Measurements from ENCODE around the gene MCFD2.

MCFD2 gene

DNA sequence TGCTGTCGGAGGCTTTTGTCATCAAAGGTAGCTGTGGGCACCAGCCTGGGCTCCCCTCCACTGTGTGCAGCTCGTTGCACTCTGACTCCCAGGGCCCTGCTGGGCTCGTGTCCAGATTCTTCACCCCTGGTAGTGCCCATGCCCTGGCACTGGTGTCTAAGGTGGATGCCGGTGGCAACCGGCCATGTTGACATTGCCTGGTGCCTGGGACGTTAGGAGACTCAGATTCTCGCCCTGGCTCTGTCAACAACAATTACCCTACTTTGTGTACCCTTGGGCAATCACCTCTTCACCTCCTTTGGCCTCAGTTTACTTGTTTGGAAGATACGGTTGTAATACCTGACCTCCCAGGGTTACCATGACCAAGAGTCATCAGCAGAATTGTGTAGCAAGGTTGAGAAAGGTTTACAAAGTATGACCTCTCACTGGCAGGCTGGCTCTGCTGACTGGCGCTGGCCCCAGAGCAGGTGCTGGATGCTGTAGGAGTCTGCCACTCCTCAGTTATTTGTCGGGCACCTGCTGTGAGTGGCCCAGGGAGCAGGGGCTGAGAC is 41.5 kb upstream of the MCFD2 start:
- TF ChIP-seq GABPA (IDR thresholded peaks at IDR 0.05; ENCODE audit: low read depth), result no peak
- TF ChIP-seq, protein P1, sequence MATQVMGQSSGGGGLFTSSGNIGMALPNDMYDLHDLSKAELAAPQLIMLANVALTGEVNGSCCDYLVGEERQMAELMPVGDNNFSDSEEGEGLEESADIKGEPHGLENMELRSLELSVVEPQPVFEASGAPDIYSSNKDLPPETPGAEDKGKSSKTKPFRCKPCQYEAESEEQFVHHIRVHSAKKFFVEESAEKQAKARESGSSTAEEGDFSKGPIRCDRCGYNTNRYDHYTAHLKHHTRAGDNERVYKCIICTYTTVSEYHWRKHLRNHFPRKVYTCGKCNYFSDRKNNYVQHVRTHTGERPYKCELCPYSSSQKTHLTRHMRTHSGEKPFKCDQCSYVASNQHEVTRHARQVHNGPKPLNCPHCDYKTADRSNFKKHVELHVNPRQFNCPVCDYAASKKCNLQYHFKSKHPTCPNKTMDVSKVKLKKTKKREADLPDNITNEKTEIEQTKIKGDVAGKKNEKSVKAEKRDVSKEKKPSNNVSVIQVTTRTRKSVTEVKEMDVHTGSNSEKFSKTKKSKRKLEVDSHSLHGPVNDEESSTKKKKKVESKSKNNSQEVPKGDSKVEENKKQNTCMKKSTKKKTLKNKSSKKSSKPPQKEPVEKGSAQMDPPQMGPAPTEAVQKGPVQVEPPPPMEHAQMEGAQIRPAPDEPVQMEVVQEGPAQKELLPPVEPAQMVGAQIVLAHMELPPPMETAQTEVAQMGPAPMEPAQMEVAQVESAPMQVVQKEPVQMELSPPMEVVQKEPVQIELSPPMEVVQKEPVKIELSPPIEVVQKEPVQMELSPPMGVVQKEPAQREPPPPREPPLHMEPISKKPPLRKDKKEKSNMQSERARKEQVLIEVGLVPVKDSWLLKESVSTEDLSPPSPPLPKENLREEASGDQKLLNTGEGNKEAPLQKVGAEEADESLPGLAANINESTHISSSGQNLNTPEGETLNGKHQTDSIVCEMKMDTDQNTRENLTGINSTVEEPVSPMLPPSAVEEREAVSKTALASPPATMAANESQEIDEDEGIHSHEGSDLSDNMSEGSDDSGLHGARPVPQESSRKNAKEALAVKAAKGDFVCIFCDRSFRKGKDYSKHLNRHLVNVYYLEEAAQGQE (IDR thresholded peaks at IDR 0.05; ENCODE audit: insufficient replicate concordance, low read depth), result no peak
- TF ChIP-seq, protein P2, sequence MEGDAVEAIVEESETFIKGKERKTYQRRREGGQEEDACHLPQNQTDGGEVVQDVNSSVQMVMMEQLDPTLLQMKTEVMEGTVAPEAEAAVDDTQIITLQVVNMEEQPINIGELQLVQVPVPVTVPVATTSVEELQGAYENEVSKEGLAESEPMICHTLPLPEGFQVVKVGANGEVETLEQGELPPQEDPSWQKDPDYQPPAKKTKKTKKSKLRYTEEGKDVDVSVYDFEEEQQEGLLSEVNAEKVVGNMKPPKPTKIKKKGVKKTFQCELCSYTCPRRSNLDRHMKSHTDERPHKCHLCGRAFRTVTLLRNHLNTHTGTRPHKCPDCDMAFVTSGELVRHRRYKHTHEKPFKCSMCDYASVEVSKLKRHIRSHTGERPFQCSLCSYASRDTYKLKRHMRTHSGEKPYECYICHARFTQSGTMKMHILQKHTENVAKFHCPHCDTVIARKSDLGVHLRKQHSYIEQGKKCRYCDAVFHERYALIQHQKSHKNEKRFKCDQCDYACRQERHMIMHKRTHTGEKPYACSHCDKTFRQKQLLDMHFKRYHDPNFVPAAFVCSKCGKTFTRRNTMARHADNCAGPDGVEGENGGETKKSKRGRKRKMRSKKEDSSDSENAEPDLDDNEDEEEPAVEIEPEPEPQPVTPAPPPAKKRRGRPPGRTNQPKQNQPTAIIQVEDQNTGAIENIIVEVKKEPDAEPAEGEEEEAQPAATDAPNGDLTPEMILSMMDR (IDR thresholded peaks at IDR 0.05; ENCODE audit: insufficient read depth, low read length), result no peak
- no peak for TF ChIP-seq SPI1 (IDR thresholded peaks at IDR 0.05; ENCODE audit: borderline replicate concordance, low read depth)
- TF ChIP-seq POLR2AphosphoS5 (IDR thresholded peaks at IDR 0.05; ENCODE audit: low read depth), result no peak
- Histone ChIP-seq H3K4me3 (replicated peaks; ENCODE audit: insufficient read depth, low read length) (no peak overlapping the region), H3K27me3 (ENCODE audit: insufficient read depth, poor library complexity, severe bottlenecking) (no peaks in the 10 kb centered on the region), H3K27ac (replicated peaks) (no peak overlapping the region)
- DNase-seq (ENCODE audit: low read depth in 1 of 2, low spot score in 1 of 2), result no peak

DNA sequence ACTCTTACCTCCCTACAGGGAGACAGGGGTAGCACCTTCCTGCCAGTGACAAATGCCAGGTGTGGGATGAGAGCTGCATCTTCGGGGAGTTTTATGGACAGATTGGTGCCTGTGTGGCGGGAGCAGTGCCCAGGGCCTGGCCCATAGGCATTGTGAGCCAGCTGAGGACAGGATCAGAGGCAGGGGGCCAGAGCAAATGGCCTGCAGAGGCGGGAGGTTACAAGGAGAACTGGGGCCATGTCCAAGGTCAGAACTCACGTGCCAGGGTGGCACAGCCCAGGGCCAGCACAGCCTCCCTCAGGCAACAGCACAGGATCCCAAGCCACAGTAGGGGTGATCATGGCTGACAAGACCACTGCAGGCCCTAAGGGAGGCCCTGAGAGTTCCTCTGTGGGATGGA is 40.2 kb upstream of the MCFD2 start:
- TF ChIP-seq GABPA (IDR thresholded peaks at IDR 0.05; ENCODE audit: low read depth), result no peak
- no peak for TF ChIP-seq POLR2AphosphoS5 (IDR thresholded peaks at IDR 0.05; ENCODE audit: low read depth)
- TF ChIP-seq SPI1 (IDR thresholded peaks at IDR 0.05; ENCODE audit: borderline replicate concordance, low read depth), result no peak
- TF ChIP-seq, protein P2 (IDR thresholded peaks at IDR 0.05; ENCODE audit: insufficient read depth, low read length), result no peak
- TF ChIP-seq, protein P1 (IDR thresholded peaks at IDR 0.05; ENCODE audit: insufficient replicate concordance, low read depth), result no peak
- Histone ChIP-seq H3K27me3 (ENCODE audit: insufficient read depth, poor library complexity, severe bottlenecking) (no peaks in the 10 kb centered on the region), H3K4me3 (replicated peaks; ENCODE audit: insufficient read depth, low read length) (no peak overlapping the region), H3K27ac (replicated peaks) (no peak overlapping the region)
- DNase-seq (ENCODE audit: low read depth in 1 of 2, low spot score in 1 of 2), result no peak

DNA sequence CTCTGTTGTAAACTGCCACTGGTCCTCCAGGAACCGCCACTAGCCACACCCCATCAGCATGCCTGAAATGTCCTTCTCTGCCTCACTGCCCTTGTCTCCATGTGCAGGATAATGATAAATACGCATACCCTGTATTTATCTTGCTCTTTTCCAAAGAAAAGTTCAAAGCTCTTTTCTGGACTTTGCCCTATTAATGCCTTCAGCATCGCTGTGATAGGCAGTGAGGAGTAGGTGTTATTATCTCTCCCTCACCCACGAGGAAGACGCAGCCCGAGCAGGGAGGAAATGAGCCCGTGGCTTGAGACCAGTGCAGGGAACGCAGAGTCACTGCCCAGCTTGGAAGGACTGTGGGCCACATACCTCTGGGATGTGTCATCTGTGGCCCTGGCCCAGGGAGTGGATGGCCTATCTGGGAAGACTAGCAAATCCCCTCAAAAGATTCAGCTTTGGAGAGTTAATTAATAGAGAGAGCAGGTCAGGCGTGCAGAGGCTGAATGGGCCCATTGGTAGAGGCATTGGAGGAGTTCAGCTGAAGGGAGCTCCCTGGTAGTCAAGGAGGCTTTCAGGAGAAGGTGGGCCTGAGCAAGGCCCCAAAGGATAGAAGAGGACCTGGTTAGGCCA is 39.5 kb upstream of the MCFD2 start:
- no peak overlapping the region for H3K27ac ChIP-seq (replicated peaks)
- DNase-seq (ENCODE audit: low read depth in 1 of 2, low spot score in 1 of 2), result no peak

More for the DNA sequence above, 39.5 kb upstream of the MCFD2 start:
- TF ChIP-seq GABPA (IDR thresholded peaks at IDR 0.05; ENCODE audit: low read depth) (no peak), SPI1 (IDR thresholded peaks at IDR 0.05; ENCODE audit: borderline replicate concordance, low read depth) (no peak), POLR2AphosphoS5 (IDR thresholded peaks at IDR 0.05; ENCODE audit: low read depth) (no peak)
- TF ChIP-seq, protein P2 (IDR thresholded peaks at IDR 0.05; ENCODE audit: insufficient read depth, low read length), result no peak
- TF ChIP-seq, protein P1 (IDR thresholded peaks at IDR 0.05; ENCODE audit: insufficient replicate concordance, low read depth), result no peak
- H3K4me3 ChIP-seq (replicated peaks; ENCODE audit: insufficient read depth, low read length), result no peak overlapping the region
- H3K27me3 ChIP-seq (ENCODE audit: insufficient read depth, poor library complexity, severe bottlenecking), result no peaks in the 10 kb centered on the region

Data from HL-60 (cell line).